Trophoblast cell (in vitro differentiated cells and primary cell): Measurements from ENCODE around the gene C1QTNF7.
A peak's percentile ranks its signal among the peaks of the same experiment; 100 is the strongest.

Source experiments
- DNase-seq, 2 donors: peaks; one replicate each; pipeline ENCODE4 v3.0.0-alpha.2; 2016
- H2AFZ ChIP-seq: 2 replicates; pipeline ENCODE4 v1.6.1; 2013; ENCODE audit warnings: low read length, moderate library complexity, mild to moderate bottlenecking; ENCODE audit not compliant: insufficient read depth, poor library complexity
- H2AK5ac ChIP-seq: 2 replicates; pipeline ENCODE4 v1.6.1; 2013; ENCODE audit warnings: mild to moderate bottlenecking, low read length
- H2BK120ac ChIP-seq: 2 replicates; pipeline ENCODE4 v1.6.1; 2013; ENCODE audit warnings: low read length, mild to moderate bottlenecking, moderate library complexity; ENCODE audit not compliant: insufficient read depth, poor library complexity
- H2BK12ac ChIP-seq: 2 replicates; pipeline ENCODE4 v1.6.1; 2013; ENCODE audit warnings: mild to moderate bottlenecking, low read length, moderate library complexity
- H2BK5ac ChIP-seq: 2 replicates; pipeline ENCODE4 v1.6.1; 2013; ENCODE audit warnings: low read length, low read depth, moderate library complexity, mild to moderate bottlenecking; ENCODE audit not compliant: poor library complexity
- H3K14ac ChIP-seq: 2 replicates; pipeline ENCODE4 v1.6.1; 2013; ENCODE audit warnings: mild to moderate bottlenecking, low read length
- H3K18ac ChIP-seq: 2 replicates; pipeline ENCODE4 v1.6.1; 2013; ENCODE audit warnings: mild to moderate bottlenecking, low read length
- H3K23ac ChIP-seq: 2 replicates; pipeline ENCODE4 v1.6.1; 2013; ENCODE audit warnings: low read length
- H3K27ac ChIP-seq: 2 replicates; pipeline ENCODE4 v1.5.1; 2013; ENCODE audit warnings: low read depth, mild to moderate bottlenecking, inconsistent platforms, low read length, moderate library complexity
- H3K27me3 ChIP-seq: 2 replicates; pipeline ENCODE4 v1.6.1; 2013; ENCODE audit warnings: inconsistent platforms, mild to moderate bottlenecking, low read length, moderate library complexity; ENCODE audit not compliant: insufficient read depth
- H3K36me3 ChIP-seq, 2 experiments: 1 replicate in 1 of 2; 2 replicates in 1 of 2; pipeline ENCODE4 v1.6.1; 2013; ENCODE audit warnings: low read length in 2 of 2, mild to moderate bottlenecking in 2 of 2, moderate library complexity in 1 of 2; ENCODE audit not compliant: insufficient read depth in 2 of 2, control insufficient read depth in 1 of 2
- H3K4ac ChIP-seq: 2 replicates; pipeline ENCODE4 v1.6.1; 2013; ENCODE audit warnings: low read depth, mild to moderate bottlenecking, low read length, moderate library complexity
- H3K4me1 ChIP-seq, 2 experiments: 1 replicate in 1 of 2; 2 replicates in 1 of 2; pipeline ENCODE4 v1.6.1; 2013; ENCODE audit warnings: low read length in 2 of 2, mild to moderate bottlenecking in 2 of 2, moderate library complexity in 1 of 2; ENCODE audit not compliant: insufficient read depth in 2 of 2, control insufficient read depth in 1 of 2
- H3K4me2 ChIP-seq: 2 replicates; pipeline ENCODE4 v1.6.1; 2013; ENCODE audit warnings: inconsistent platforms, mild to moderate bottlenecking, low read length, moderate library complexity
- H3K4me3 ChIP-seq: 2 replicates; pipeline ENCODE4 v1.5.1; 2013; ENCODE audit warnings: mild to moderate bottlenecking, low read depth, low read length, inconsistent platforms
- H3K79me1 ChIP-seq: one replicate; pipeline ENCODE4 v1.6.1; 2013; ENCODE audit warnings: low read length
- H3K79me2 ChIP-seq: 2 replicates; pipeline ENCODE4 v1.6.1; 2013; ENCODE audit warnings: low read length, mild to moderate bottlenecking; ENCODE audit not compliant: control insufficient read depth, insufficient read depth, poor library complexity
- H3K9ac ChIP-seq: 2 replicates; pipeline ENCODE4 v1.6.1; 2013; ENCODE audit warnings: mild to moderate bottlenecking, low read length
- H3K9me3 ChIP-seq: 2 replicates; pipeline ENCODE4 v1.6.1; 2013; ENCODE audit warnings: low read depth, mild to moderate bottlenecking, control low read depth, inconsistent platforms, low read length; ENCODE audit not compliant: insufficient read depth
- H4K12ac ChIP-seq: 2 replicates; pipeline ENCODE4 v1.6.1; 2013; ENCODE audit warnings: low read depth, mild to moderate bottlenecking, low read length, moderate library complexity
- H4K8ac ChIP-seq: 2 replicates; pipeline ENCODE4 v1.6.1; 2013; ENCODE audit warnings: low read depth, mild to moderate bottlenecking, low read length, moderate library complexity
- H4K91ac ChIP-seq: one replicate; pipeline ENCODE4 v1.6.1; 2013; ENCODE audit warnings: low read depth, mild to moderate bottlenecking, low read length, moderate library complexity
- WGBS: extraction: QIAGEN DNeasy Blood & Tissue Kit; methylation state at CpG from one replicate; pipeline ENCODE4 v1.1.7; 2013; ENCODE audit warnings: missing lambda C conversion rate; ENCODE audit not compliant: insufficient read length, insufficient coverage; ENCODE audit errors: extremely low coverage; 5-methylcytosine and 5-hydroxymethylcytosine counted together

The C1QTNF7 gene

DNA sequence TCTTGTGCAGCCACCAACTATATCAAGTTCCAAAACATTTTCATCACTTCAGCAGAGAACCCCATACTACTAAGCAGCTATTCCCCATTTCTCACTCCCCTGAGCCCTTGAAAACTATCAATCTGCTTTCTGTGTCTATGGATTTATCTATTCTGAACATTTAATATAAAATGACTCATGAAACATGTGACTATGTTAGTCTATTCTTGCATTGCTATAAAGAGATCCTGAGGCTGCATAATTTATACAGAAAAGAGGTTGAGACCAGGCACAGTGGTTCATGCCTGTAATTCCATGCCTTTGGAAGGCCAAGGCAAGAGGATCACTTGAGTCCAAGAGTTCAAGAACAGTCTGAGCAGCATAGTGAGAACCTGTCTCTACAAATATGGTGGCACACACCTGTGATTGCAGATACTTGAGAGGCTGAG is 10.6 kb upstream of the C1QTNF7 start:
- Histone ChIP-seq H4K8ac (no peak overlapping the region), H3K9me3 (no peaks in the 10 kb centered on the region), H3K79me2 (no peaks in the 10 kb centered on the region), H3K4me3 (no peak overlapping the region), H3K4me1 (peaks cover 3 to 10% of the 10 kb centered on the region in 2 experiments), H2BK120ac (no peak overlapping the region), H3K4ac (no peak overlapping the region), H3K27ac (no peak overlapping the region), H4K91ac (no peak overlapping the region), H3K4me2 (no peak overlapping the region), H2BK12ac (peak overlapping the region; percentile 35), H3K14ac (no peak overlapping the region), H2AK5ac (peak overlapping the region; percentile 75), H3K23ac (no peak overlapping the region), H2BK5ac (no peak overlapping the region), H3K36me3 (no peaks in the 10 kb centered on the region), H3K18ac (no peak overlapping the region), H3K9ac (no peak overlapping the region), H3K79me1 (no peaks in the 10 kb centered on the region), H4K12ac (no peak overlapping the region), H3K27me3 (no peaks in the 10 kb centered on the region), H2AFZ (no peak overlapping the region)
- no peak for DNase-seq

DNA sequence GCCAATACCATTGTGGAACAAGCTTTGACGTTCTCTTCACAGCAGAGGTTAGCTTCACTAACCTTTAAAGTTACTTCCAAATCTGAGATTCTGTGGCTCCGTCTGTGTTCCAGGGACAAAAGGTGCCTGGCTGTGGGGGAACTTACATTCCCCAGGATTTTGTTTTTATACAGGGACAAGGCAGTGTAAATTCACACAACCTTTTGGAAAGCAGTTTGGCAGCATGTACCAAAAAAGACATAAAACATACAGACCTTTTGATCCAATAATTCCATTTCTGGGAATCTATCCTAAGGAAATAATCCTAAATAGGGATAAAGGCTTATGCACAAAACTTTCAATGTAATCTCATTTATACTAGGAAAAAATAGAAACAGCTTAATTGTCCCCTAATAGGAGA is 8.9 kb upstream of the C1QTNF7 start:
- H3K18ac ChIP-seq: no peak overlapping the region
- H3K27ac ChIP-seq: no peak overlapping the region
- no peak overlapping the region for H4K12ac ChIP-seq
- no peak overlapping the region for H4K8ac ChIP-seq
- H2BK5ac ChIP-seq: no peak overlapping the region
- no peak overlapping the region for H4K91ac ChIP-seq
- no peak overlapping the region for H3K14ac ChIP-seq
- H3K27me3 ChIP-seq: no peaks in the 10 kb centered on the region
- H3K4ac ChIP-seq: no peak overlapping the region
- no peak overlapping the region for H3K23ac ChIP-seq
- no peak overlapping the region for H3K9ac ChIP-seq
- H3K9me3 ChIP-seq: no peaks in the 10 kb centered on the region
- H2BK12ac ChIP-seq: no peak overlapping the region
- no peaks in the 10 kb centered on the region for H3K79me1 ChIP-seq
- no peaks in the 10 kb centered on the region for H3K79me2 ChIP-seq
- no peak overlapping the region for H2AK5ac ChIP-seq
- H3K4me3 ChIP-seq: no peak overlapping the region
- no peak overlapping the region for H3K4me2 ChIP-seq
- H2AFZ ChIP-seq: no peak overlapping the region
- no peak for DNase-seq
- H3K4me1 ChIP-seq: peaks cover 3 to 10% of the 10 kb centered on the region in 2 experiments
- no peak overlapping the region for H2BK120ac ChIP-seq
- WGBS: no CpG with 5 or more reads among the region's 2 CpGs
- H3K36me3 ChIP-seq: no peaks in the 10 kb centered on the region

DNA sequence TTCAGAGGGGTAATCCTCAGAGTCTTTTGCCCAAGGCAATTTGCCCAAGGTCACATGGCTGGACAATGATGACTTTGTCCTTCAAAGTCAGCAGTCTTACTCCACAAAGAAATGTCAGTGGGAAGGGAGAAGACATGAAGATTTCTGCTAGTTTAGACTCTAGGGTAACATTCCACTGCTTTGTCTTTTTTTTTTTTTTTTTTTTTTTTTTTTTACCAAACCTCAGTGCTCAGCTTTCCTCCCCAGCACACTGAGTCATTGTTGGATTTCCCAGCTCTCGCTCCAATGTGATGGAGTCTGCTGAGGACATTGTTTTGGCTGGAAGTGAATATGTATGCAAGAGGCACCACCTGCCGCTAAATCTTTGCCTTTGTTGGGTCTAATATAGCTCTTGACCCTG is 7.2 kb upstream of the C1QTNF7 start:
- Histone ChIP-seq H2BK12ac (no peak overlapping the region), H2AFZ (no peak overlapping the region), H3K14ac (no peak overlapping the region), H4K8ac (no peak overlapping the region), H4K91ac (no peak overlapping the region), H3K4me2 (no peak overlapping the region), H2AK5ac (no peak overlapping the region), H3K23ac (no peak overlapping the region), H3K79me2 (no peaks in the 10 kb centered on the region), H3K27ac (no peak overlapping the region), H4K12ac (no peak overlapping the region), H3K27me3 (no peaks in the 10 kb centered on the region), H2BK120ac (no peak overlapping the region), H3K4me3 (no peak overlapping the region), H3K4me1 (peaks cover 3 to 10% of the 10 kb centered on the region in 2 experiments), H3K36me3 (no peaks in the 10 kb centered on the region), H3K9me3 (no peaks in the 10 kb centered on the region), H3K79me1 (no peaks in the 10 kb centered on the region), H2BK5ac (no peak overlapping the region), H3K4ac (no peak overlapping the region), H3K18ac (no peak overlapping the region), H3K9ac (no peak overlapping the region)
- no CpG with 5 or more reads among the region's 2 CpGs for WGBS
- DNase-seq: peak in 1 of 2 donors; percentile 34

DNA sequence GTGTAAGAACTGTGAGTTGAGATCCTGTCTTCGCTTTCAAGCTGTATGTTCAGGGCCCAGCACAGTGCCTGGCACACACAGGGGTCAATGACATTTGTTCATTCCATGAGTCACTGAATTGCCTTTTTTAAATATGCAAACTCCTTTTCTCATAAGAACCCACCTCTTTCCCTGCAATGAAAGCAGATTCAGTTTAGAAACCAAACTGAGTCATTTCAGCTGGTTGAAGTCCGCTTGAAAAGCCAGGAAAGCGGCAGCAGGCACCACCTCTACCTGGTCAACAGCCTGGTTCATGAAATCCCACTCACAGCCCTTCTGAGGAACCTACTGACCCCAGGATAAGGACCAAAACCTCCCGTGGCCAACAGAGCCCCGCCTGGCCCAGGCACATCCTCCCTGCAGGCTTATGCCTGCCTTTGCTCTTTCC is 4.5 kb upstream of the C1QTNF7 start:
- H3K4me2 ChIP-seq: no peak overlapping the region
- H2BK5ac ChIP-seq: no peak overlapping the region
- H2BK120ac ChIP-seq: no peak overlapping the region
- H3K36me3 ChIP-seq: no peaks in the 10 kb centered on the region
- no peak overlapping the region for H3K27ac ChIP-seq
- H2AFZ ChIP-seq: no peak overlapping the region
- H2AK5ac ChIP-seq: no peak overlapping the region
- no peak for DNase-seq
- no peaks in the 10 kb centered on the region for H3K9me3 ChIP-seq
- no peak overlapping the region for H2BK12ac ChIP-seq
- no peak overlapping the region for H3K23ac ChIP-seq
- H3K9ac ChIP-seq: no peak overlapping the region
- no peak overlapping the region for H3K18ac ChIP-seq
- H4K91ac ChIP-seq: no peak overlapping the region
- no peak overlapping the region for H4K8ac ChIP-seq
- no CpG with 5 or more reads among the region's 5 CpGs for WGBS
- no peak overlapping the region for H3K4ac ChIP-seq
- peaks cover 3 to 5% of the 10 kb centered on the region in 2 experiments for H3K4me1 ChIP-seq
- no peak overlapping the region for H3K4me3 ChIP-seq
- no peaks in the 10 kb centered on the region for H3K79me2 ChIP-seq
- H3K79me1 ChIP-seq: no peaks in the 10 kb centered on the region
- H4K12ac ChIP-seq: no peak overlapping the region
- no peaks in the 10 kb centered on the region for H3K27me3 ChIP-seq
- no peak overlapping the region for H3K14ac ChIP-seq
